Natural killer cell (primary cell): Measurements from ENCODE around the gene APOL1. TPM values are rescaled to one million over a fixed set of nuclear protein-coding genes. Genes with fewer than 3 reads are reported as not detected.

ENCODE experiments used
- ATAC-seq, 3 donors: fragments of 150-1000 bp in 2 of 3; fragments of 200-7000 bp in 1 of 3; cut with Tn5 transposase; 1 replicate in 1 of 3; 2 replicates in 2 of 3; pipeline ENCODE4 v1.10.0; 2021; ENCODE audit warnings: mild to moderate bottlenecking in 2 of 3, moderate library complexity in 2 of 3
- DNase-seq, 2 donors: peaks; one replicate each; pipeline versions ENCODE4 v3.0.0 to v3.0.0-alpha.2; 2013 to 2021; ENCODE audit warnings: mixed read lengths in 1 of 2
- H3K27ac ChIP-seq: one replicate; pipeline ENCODE4 v1.5.1; 2013; ENCODE audit warnings: mild to moderate bottlenecking, low read length
- H3K27me3 ChIP-seq: one replicate; pipeline ENCODE4 v1.6.1; 2013; ENCODE audit warnings: low read length; ENCODE audit not compliant: control insufficient read depth, insufficient read depth
- H3K36me3 ChIP-seq: one replicate; pipeline ENCODE4 v1.6.1; 2013; ENCODE audit warnings: low read length; ENCODE audit not compliant: control insufficient read depth, insufficient read depth
- H3K4me1 ChIP-seq: one replicate; pipeline ENCODE4 v1.6.1; 2013; ENCODE audit warnings: low read length; ENCODE audit not compliant: control insufficient read depth, insufficient read depth
- H3K4me3 ChIP-seq: one replicate; pipeline ENCODE4 v1.5.1; 2013; ENCODE audit warnings: low read length
- H3K9me3 ChIP-seq: one replicate; pipeline ENCODE4 v1.6.1; 2013; ENCODE audit warnings: low read length; ENCODE audit not compliant: control insufficient read depth, insufficient read depth
- H3K27ac Mint-ChIP-seq, 2 donors: one replicate each; pipeline ENCODE4 v1.8.0; 2022; ENCODE audit warnings: mild to moderate bottlenecking in 2 of 2, mixed read lengths in 2 of 2, moderate library complexity in 1 of 2
- H3K27me3 Mint-ChIP-seq, 2 donors: one replicate each; pipeline ENCODE4 v1.8.0; 2022; ENCODE audit warnings: low read depth in 2 of 2, mixed read lengths in 2 of 2
- H3K36me3 Mint-ChIP-seq: one replicate; pipeline ENCODE4 v1.8.0; 2022; ENCODE audit warnings: mixed read lengths
- H3K4me1 Mint-ChIP-seq, 2 donors: one replicate each; pipeline ENCODE4 v1.8.0; 2022; ENCODE audit warnings: mixed read lengths in 2 of 2
- H3K4me3 Mint-ChIP-seq: one replicate; pipeline ENCODE4 v1.8.0; 2022; ENCODE audit warnings: mild to moderate bottlenecking, moderate library complexity, mixed read lengths
- H3K9me3 Mint-ChIP-seq, 2 donors: one replicate each; pipeline ENCODE4 v1.8.0; 2022; ENCODE audit warnings: mixed read lengths in 2 of 2
- WGBS: methylation state at CpG from one replicate; pipeline ENCODE4 v1.1.7; 2013; ENCODE audit warnings: missing lambda C conversion rate; ENCODE audit not compliant: insufficient coverage; 5-methylcytosine and 5-hydroxymethylcytosine counted together
- intact Hi-C: fragments of 100-400 bp; cut with micrococcal nuclease; formaldehyde crosslinking; loops from one replicate; pipeline ENCODE4 v1.14.2; 2022
- total RNA-seq, 4 donors: library from RNA; stranded (reverse); fragments of 120-200 nt in 1 of 4; gene quantifications; one replicate each; pipeline versions ENCODE4 v1.2.3 to v1.2.4, GENCODE V29; 2013 to 2022
- TF ChIP-seq, protein P1 (sequence below): fragments of 200-600 bp; IDR thresholded peaks from one replicate; pipeline ENCODE4 v1.8.0; 2022; ENCODE audit warnings: antibody characterized with exemption

APOL1 gene
- total RNA-seq, 3 donors from 2014 or later (not counting 1 experiment from before 2014, with no cell fraction given), result 39.5 to 51.2 (median 49.6) TPM

DNA sequence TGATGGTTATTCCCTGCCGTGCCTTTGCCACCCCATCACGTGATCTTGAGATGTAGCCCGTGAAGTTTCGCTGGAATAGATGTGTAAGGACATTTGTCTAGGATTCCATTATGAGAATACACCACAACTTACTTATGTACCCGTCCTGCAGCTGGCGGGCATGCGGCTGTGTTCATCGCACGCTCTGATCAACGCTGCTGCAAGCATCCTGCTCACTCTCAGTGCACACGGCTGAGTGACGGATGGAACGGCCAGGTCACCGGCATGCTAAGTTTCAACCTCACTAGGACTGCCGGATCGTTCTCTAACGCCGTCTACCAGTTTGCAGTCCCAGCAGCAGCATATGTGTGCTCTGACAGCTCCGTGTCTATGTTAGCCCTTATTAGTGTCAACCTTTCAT is 44.6 kb downstream of the APOL1 start:
- H3K4me1 ChIP-seq, result peaks cover 19% of the 10 kb centered on the region
- peaks cover 100% of the 10 kb centered on the region for H3K36me3 ChIP-seq
- Mint-ChIP-seq H3K4me3 (no peak overlapping the region), H3K9me3 (no peaks in the 10 kb centered on the region), H3K27ac (no peak overlapping the region), H3K4me1 (peaks cover 6 to 18% of the 10 kb centered on the region in 2 donors), H3K27me3 (no peaks in the 10 kb centered on the region), H3K36me3 (peaks cover 15% of the 10 kb centered on the region)
- no peak overlapping the region for H3K4me3 ChIP-seq
- H3K9me3 ChIP-seq, result no peaks in the 10 kb centered on the region
- WGBS, result 92% methylated on average over 19 of the region's 19 CpGs
- no peak for ATAC-seq
- DNase-seq, result no peak
- no peaks in the 10 kb centered on the region for H3K27me3 ChIP-seq
- TF ChIP-seq, protein P1, sequence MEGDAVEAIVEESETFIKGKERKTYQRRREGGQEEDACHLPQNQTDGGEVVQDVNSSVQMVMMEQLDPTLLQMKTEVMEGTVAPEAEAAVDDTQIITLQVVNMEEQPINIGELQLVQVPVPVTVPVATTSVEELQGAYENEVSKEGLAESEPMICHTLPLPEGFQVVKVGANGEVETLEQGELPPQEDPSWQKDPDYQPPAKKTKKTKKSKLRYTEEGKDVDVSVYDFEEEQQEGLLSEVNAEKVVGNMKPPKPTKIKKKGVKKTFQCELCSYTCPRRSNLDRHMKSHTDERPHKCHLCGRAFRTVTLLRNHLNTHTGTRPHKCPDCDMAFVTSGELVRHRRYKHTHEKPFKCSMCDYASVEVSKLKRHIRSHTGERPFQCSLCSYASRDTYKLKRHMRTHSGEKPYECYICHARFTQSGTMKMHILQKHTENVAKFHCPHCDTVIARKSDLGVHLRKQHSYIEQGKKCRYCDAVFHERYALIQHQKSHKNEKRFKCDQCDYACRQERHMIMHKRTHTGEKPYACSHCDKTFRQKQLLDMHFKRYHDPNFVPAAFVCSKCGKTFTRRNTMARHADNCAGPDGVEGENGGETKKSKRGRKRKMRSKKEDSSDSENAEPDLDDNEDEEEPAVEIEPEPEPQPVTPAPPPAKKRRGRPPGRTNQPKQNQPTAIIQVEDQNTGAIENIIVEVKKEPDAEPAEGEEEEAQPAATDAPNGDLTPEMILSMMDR, result no peak
- intact Hi-C loops, result no loop called here
- no peak overlapping the region for H3K27ac ChIP-seq

DNA sequence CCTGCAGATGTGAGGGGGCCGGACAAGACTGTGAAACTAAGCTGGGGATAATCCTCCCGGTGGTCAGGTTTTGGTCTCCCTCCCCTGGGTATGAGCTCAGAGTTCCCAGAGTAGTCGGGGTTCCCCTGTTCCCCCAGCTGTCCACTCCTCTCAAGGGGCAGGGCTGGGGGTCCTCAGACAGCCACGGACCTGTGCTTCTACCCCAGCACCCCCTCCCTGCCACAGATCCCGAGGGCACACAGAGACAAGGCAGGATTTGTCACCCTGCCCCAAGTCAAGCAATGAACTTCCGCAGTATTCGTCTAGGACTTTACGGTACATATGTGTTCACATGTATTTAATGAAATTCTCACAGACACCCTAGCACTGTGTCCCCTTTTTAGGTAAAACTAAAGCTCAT is 45.2 kb downstream of the APOL1 start:
- ATAC-seq (no peak), DNase-seq (no peak)
- Histone ChIP-seq H3K9me3 (no peaks in the 10 kb centered on the region), H3K27me3 (no peaks in the 10 kb centered on the region), H3K27ac (no peak overlapping the region), H3K4me1 (peaks cover 14% of the 10 kb centered on the region), H3K36me3 (peaks cover 100% of the 10 kb centered on the region), H3K4me3 (no peak overlapping the region)
- H3K9me3 Mint-ChIP-seq, result no peaks in the 10 kb centered on the region
- H3K27me3 Mint-ChIP-seq, result no peaks in the 10 kb centered on the region
- no peak overlapping the region for H3K27ac Mint-ChIP-seq
- peaks cover 4 to 14% of the 10 kb centered on the region in 2 donors for H3K4me1 Mint-ChIP-seq
- TF ChIP-seq, protein P1, result no peak
- peaks cover 15% of the 10 kb centered on the region for H3K36me3 Mint-ChIP-seq
- intact Hi-C loops, result no loop called here
- H3K4me3 Mint-ChIP-seq, result no peak overlapping the region
- WGBS, result 95% methylated on average over 8 of the region's 8 CpGs

DNA sequence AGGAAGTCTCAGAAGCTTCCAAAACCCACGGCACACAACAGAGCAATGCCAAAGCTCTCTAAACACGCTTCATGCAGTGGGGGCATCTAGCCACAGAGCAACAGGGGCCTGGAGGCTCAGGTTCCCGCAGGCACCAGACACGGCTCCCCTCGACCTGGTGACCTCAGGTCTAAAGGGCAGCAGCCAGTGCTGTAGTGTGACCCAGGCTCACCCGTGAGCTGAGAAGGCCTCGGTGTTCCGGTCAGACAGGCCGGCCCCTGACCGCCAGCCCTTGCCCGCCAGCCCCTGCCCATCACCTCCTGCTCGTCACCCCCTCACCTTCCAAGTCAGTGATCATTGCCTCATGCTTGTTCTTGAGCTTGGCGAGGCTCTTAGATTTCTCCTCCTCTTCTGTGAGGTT is 45.7 kb downstream of the APOL1 start:
- ATAC-seq (no peak), DNase-seq (no peak)
- H3K27ac Mint-ChIP-seq, result no peak overlapping the region
- peaks cover 97% of the 10 kb centered on the region for H3K36me3 ChIP-seq
- no peaks in the 10 kb centered on the region for H3K9me3 Mint-ChIP-seq
- H3K4me3 Mint-ChIP-seq, result no peak overlapping the region
- H3K36me3 Mint-ChIP-seq, result peaks cover 15% of the 10 kb centered on the region
- no peaks in the 10 kb centered on the region for H3K9me3 ChIP-seq
- no peak overlapping the region for H3K27ac ChIP-seq
- peaks cover 4 to 14% of the 10 kb centered on the region in 2 donors for H3K4me1 Mint-ChIP-seq
- no peaks in the 10 kb centered on the region for H3K27me3 ChIP-seq
- TF ChIP-seq, protein P1, result no peak
- no peak overlapping the region for H3K4me3 ChIP-seq
- H3K27me3 Mint-ChIP-seq, result no peaks in the 10 kb centered on the region
- 96% methylated on average over 13 of the region's 13 CpGs for WGBS
- intact Hi-C loops, result no loop called here
- H3K4me1 ChIP-seq, result peaks cover 9% of the 10 kb centered on the region

DNA sequence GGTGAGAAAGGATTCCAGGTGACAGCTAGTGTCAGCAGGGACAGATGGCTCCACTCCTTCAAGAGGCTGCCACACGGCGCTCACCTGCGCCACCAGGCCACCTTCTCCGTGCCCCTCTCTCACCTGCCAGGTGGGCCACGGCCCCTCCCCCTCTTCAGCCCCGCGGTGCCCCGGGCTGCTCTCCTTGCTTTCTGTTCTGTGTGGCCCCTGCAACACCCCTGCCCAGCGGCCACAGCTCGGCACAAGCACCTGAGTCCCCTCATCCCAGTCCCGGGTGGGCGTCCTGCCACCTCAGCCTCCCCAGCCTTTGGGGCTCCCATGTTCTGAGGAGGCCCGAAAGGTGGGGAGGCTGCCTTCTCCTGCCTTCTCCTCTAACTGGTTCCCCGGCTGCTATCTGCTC is 46.4 kb downstream of the APOL1 start:
- Mint-ChIP-seq H3K9me3 (no peaks in the 10 kb centered on the region), H3K27ac (no peak overlapping the region), H3K27me3 (no peaks in the 10 kb centered on the region), H3K4me3 (no peak overlapping the region), H3K4me1 (peaks cover 4 to 14% of the 10 kb centered on the region in 2 donors), H3K36me3 (peaks cover 15% of the 10 kb centered on the region)
- H3K36me3 ChIP-seq, result peaks cover 96% of the 10 kb centered on the region
- H3K4me1 ChIP-seq, result peaks cover 7% of the 10 kb centered on the region
- ATAC-seq (no peak), DNase-seq (no peak)
- 94% methylated on average over 14 of the region's 14 CpGs for WGBS
- H3K27ac ChIP-seq, result no peak overlapping the region
- intact Hi-C loops, result no loop called here
- TF ChIP-seq, protein P1, result no peak
- no peaks in the 10 kb centered on the region for H3K27me3 ChIP-seq
- no peak overlapping the region for H3K4me3 ChIP-seq
- H3K9me3 ChIP-seq, result no peaks in the 10 kb centered on the region
